H9 (cell line): ENCODE results near the gene TEX26. TPM values are rescaled to one million over a fixed set of nuclear protein-coding genes. Genes with fewer than 3 reads are reported as not detected.

Source experiments
- DNase-seq: peaks from one replicate; pipeline ENCODE4 v3.0.0-alpha.2; 2017
- H2AFZ ChIP-seq: one replicate; pipeline ENCODE4 v1.6.1; 2013; ENCODE audit warnings: mild to moderate bottlenecking, low read length, control low read depth, moderate library complexity
- H2AK5ac ChIP-seq: 2 replicates; pipeline ENCODE4 v1.6.1; 2013; ENCODE audit warnings: low read length, control low read depth, mixed read lengths; ENCODE audit not compliant: insufficient read length
- H2BK120ac ChIP-seq: one replicate; pipeline ENCODE4 v1.6.1; 2013; ENCODE audit warnings: low read depth, mild to moderate bottlenecking, low read length, control low read depth, inconsistent platforms; ENCODE audit not compliant: poor library complexity, severe bottlenecking
- H2BK12ac ChIP-seq: 2 replicates; pipeline ENCODE4 v1.6.1; 2013; ENCODE audit warnings: low read length, control low read depth, mixed read lengths, low read depth; ENCODE audit not compliant: insufficient read length
- H2BK15ac ChIP-seq: 2 replicates; pipeline ENCODE4 v1.6.1; 2013; ENCODE audit warnings: low read depth, low read length, control low read depth
- H2BK20ac ChIP-seq: one replicate; pipeline ENCODE4 v1.6.1; 2013; ENCODE audit warnings: low read depth, mild to moderate bottlenecking, low read length, control low read depth, inconsistent platforms; ENCODE audit not compliant: poor library complexity, severe bottlenecking
- H2BK5ac ChIP-seq: 2 replicates; pipeline ENCODE4 v1.6.1; 2013; ENCODE audit warnings: low read length, control low read depth, mixed read lengths; ENCODE audit not compliant: insufficient read length
- H3K14ac ChIP-seq: 2 replicates; pipeline ENCODE4 v1.6.1; 2013; ENCODE audit warnings: low read length, control low read depth; ENCODE audit not compliant: insufficient read depth
- H3K18ac ChIP-seq: 2 replicates; pipeline ENCODE4 v1.6.1; 2013; ENCODE audit warnings: low read depth, mild to moderate bottlenecking, mixed read lengths, low read length, control low read depth; ENCODE audit not compliant: insufficient read length
- H3K23ac ChIP-seq: 2 replicates; pipeline ENCODE4 v1.6.1; 2013; ENCODE audit warnings: low read length, control low read depth, mixed read lengths, low read depth; ENCODE audit not compliant: insufficient read length
- H3K23me2 ChIP-seq: 2 replicates; pipeline ENCODE4 v1.6.1; 2013; ENCODE audit warnings: low read depth, mild to moderate bottlenecking, mixed read lengths, low read length, control low read depth; ENCODE audit not compliant: insufficient read length, poor library complexity, severe bottlenecking
- H3K27ac ChIP-seq: 2 replicates; pipeline ENCODE4 v1.5.1; 2013; ENCODE audit warnings: low read length, control low read depth, mixed read lengths, low read depth; ENCODE audit not compliant: insufficient read length
- H3K27me3 ChIP-seq: 2 replicates; pipeline ENCODE4 v1.6.1; 2013; ENCODE audit warnings: low read length, control low read depth, inconsistent platforms; ENCODE audit not compliant: insufficient read depth
- H3K4ac ChIP-seq: 2 replicates; pipeline ENCODE4 v1.6.1; 2013; ENCODE audit warnings: low read depth, mild to moderate bottlenecking, control low read depth, inconsistent platforms, low read length, moderate library complexity
- H3K4me1 ChIP-seq: 2 replicates; pipeline ENCODE4 v1.6.1; 2013; ENCODE audit warnings: low read length, control low read depth, inconsistent platforms; ENCODE audit not compliant: insufficient read depth
- H3K4me2 ChIP-seq: 2 replicates; pipeline ENCODE4 v1.6.1; 2013; ENCODE audit warnings: low read length, control low read depth, mixed read lengths; ENCODE audit not compliant: insufficient read length, insufficient read depth
- H3K56ac ChIP-seq: 2 replicates; pipeline ENCODE4 v1.6.1; 2013; ENCODE audit warnings: low read depth, mild to moderate bottlenecking, mixed read lengths, low read length, control low read depth; ENCODE audit not compliant: insufficient read length
- H3K79me1 ChIP-seq: 2 replicates; pipeline ENCODE4 v1.6.1; 2013; ENCODE audit warnings: low read depth, mild to moderate bottlenecking, moderate library complexity, low read length, control low read depth, inconsistent platforms; ENCODE audit not compliant: insufficient read depth, poor library complexity, severe bottlenecking
- H3K79me2 ChIP-seq: 2 replicates; pipeline ENCODE4 v1.6.1; 2013; ENCODE audit warnings: low read length, control low read depth, inconsistent platforms; ENCODE audit not compliant: insufficient read depth
- H3K9ac ChIP-seq: 2 replicates; pipeline ENCODE4 v1.6.1; 2013; ENCODE audit warnings: low read length, control low read depth, mixed read lengths; ENCODE audit not compliant: insufficient read length; ENCODE audit errors: extremely low read depth
- H3K9me3 ChIP-seq: one replicate; pipeline ENCODE4 v1.6.1; 2013; ENCODE audit warnings: low read depth, low read length, inconsistent platforms; ENCODE audit not compliant: control insufficient read depth
- H3T11ph ChIP-seq: one replicate; pipeline ENCODE4 v1.6.1; 2013; ENCODE audit warnings: mild to moderate bottlenecking, low read length, control low read depth, inconsistent platforms
- H4K20me1 ChIP-seq: one replicate; pipeline ENCODE4 v1.6.1; 2013; ENCODE audit not compliant: control insufficient read depth, insufficient read length, insufficient read depth
- H4K5ac ChIP-seq: 2 replicates; pipeline ENCODE4 v1.6.1; 2013; ENCODE audit warnings: low read depth, mild to moderate bottlenecking, mixed read lengths, low read length, control low read depth; ENCODE audit not compliant: insufficient read length
- H4K8ac ChIP-seq: replicated peaks from 2 replicates; pipeline ENCODE4 v1.6.1; 2013; ENCODE audit warnings: low read length, control low read depth, mixed read lengths, low read depth; ENCODE audit not compliant: insufficient read length
- H4K91ac ChIP-seq: 2 replicates; pipeline ENCODE4 v1.6.1; 2013; ENCODE audit warnings: low read depth, mild to moderate bottlenecking, moderate library complexity, mixed read lengths, low read length, control low read depth; ENCODE audit not compliant: insufficient read length
- H3K27ac Mint-ChIP-seq, 3 experiments: 2 replicates in 2 of 3; 3 replicates in 1 of 3; pipeline ENCODE4 v1.8.0; 2020 to 2021; ENCODE audit warnings: mixed read lengths in 3 of 3, mild to moderate bottlenecking in 1 of 3, moderate library complexity in 1 of 3
- H3K27me3 Mint-ChIP-seq: 2 replicates; pipeline ENCODE4 v1.8.0; 2021; ENCODE audit warnings: low read depth, mild to moderate bottlenecking, moderate library complexity, mixed read lengths
- H3K36me3 Mint-ChIP-seq, 3 experiments: 2 replicates in 2 of 3; 3 replicates in 1 of 3; pipeline ENCODE4 v1.8.0; 2020 to 2021; ENCODE audit warnings: low read depth in 3 of 3, mixed read lengths in 3 of 3; ENCODE audit not compliant: insufficient read depth in 1 of 3
- H3K4me1 Mint-ChIP-seq, 2 experiments: 2 replicates each; pipeline ENCODE4 v1.8.0; 2020; ENCODE audit warnings: mixed read lengths in 2 of 2
- H3K4me3 Mint-ChIP-seq, 2 experiments: 2 replicates in 1 of 2; 3 replicates in 1 of 2; pipeline ENCODE4 v1.8.0; 2020 to 2021; ENCODE audit warnings: mild to moderate bottlenecking in 2 of 2, mixed read lengths in 2 of 2, moderate library complexity in 1 of 2
- H3K9me3 Mint-ChIP-seq, 2 experiments: 2 replicates in 1 of 2; 3 replicates in 1 of 2; pipeline ENCODE4 v1.8.0; 2020; ENCODE audit warnings: mild to moderate bottlenecking in 2 of 2, mixed read lengths in 2 of 2, moderate library complexity in 1 of 2
- CTCF ChIP-seq: fragments of 200-600 bp; sonication (generic); conservative IDR thresholded peaks from 3 replicates; pipeline ENCODE4 v1.8.0; 2021; ENCODE audit warnings: antibody characterized with exemption, mild to moderate bottlenecking
- WGBS: extraction: QIAGEN DNeasy Blood & Tissue Kit; methylation state at CpG from one replicate; pipeline ENCODE4 v1.1.7; 2013; ENCODE audit warnings: missing lambda C conversion rate, low lambda C conversion rate, mixed read lengths; ENCODE audit not compliant: insufficient read length; ENCODE audit errors: extremely low coverage; 5-methylcytosine and 5-hydroxymethylcytosine counted together
- total RNA-seq: library from RNA; stranded (reverse); gene quantifications from 2 replicates; pipeline ENCODE4 v1.2.1, GENCODE V29; 2021

The TEX26 gene
- total RNA-seq, 1 experiment from 2014 or later = not detected

GRCh38 chr13:30974350-30974749, 41.9 kb downstream of the TEX26 start:
- TF ChIP-seq CTCF = no peak

More at GRCh38 chr13:30974350-30974749, 41.9 kb downstream of the TEX26 start:
- no peak overlapping the region for H2BK12ac ChIP-seq
- no peaks in the 10 kb centered on the region for H3K23me2 ChIP-seq
- H3K14ac ChIP-seq = no peak overlapping the region
- Mint-ChIP-seq H3K9me3 (no peaks in the 10 kb centered on the region), H3K27ac (no peak overlapping the region), H3K27me3 (no peaks in the 10 kb centered on the region), H3K4me1 (no peaks in the 10 kb centered on the region), H3K36me3 (no peaks in the 10 kb centered on the region), H3K4me3 (no peak overlapping the region)
- no peak overlapping the region for H3T11ph ChIP-seq
- no peak overlapping the region for H4K91ac ChIP-seq
- H3K79me1 ChIP-seq = no peaks in the 10 kb centered on the region
- H2BK15ac ChIP-seq = no peak overlapping the region
- no peaks in the 10 kb centered on the region for H3K27me3 ChIP-seq
- no peak overlapping the region for H2AK5ac ChIP-seq
- no peak overlapping the region for H3K4me2 ChIP-seq
- no peak for DNase-seq
- H2BK5ac ChIP-seq = no peak overlapping the region
- H3K27ac ChIP-seq = no peak overlapping the region
- no peaks in the 10 kb centered on the region for H3K4me1 ChIP-seq
- H4K20me1 ChIP-seq = no peaks in the 10 kb centered on the region
- H2AFZ ChIP-seq = no peak overlapping the region
- H2BK120ac ChIP-seq = no peak overlapping the region
- no peak overlapping the region for H3K23ac ChIP-seq
- H3K79me2 ChIP-seq = no peaks in the 10 kb centered on the region
- no peaks in the 10 kb centered on the region for H3K9me3 ChIP-seq
- H3K56ac ChIP-seq = no peak overlapping the region
- no CpG with 5 or more reads among the region's 2 CpGs for WGBS
- H2BK20ac ChIP-seq = no peak overlapping the region
- H3K18ac ChIP-seq = no peak overlapping the region
- no peak overlapping the region for H4K8ac ChIP-seq
- no peak overlapping the region for H3K4ac ChIP-seq
- H4K5ac ChIP-seq = no peak overlapping the region
- H3K9ac ChIP-seq = no peak overlapping the region
